Astrocyte (in vitro differentiated cells and primary cell): ENCODE measurements around the gene KRT77.
"Not testable (repeated sequence)": the region's sequence is repeated elsewhere in the genome, so short reads cannot be mapped to it uniquely, and the experiment has no call there.

Experiments
- CTCF ChIP-seq: IDR thresholded peaks from 2 replicates; pipeline ENCODE4 v1.5.1; 2011; ENCODE audit warnings: low read depth, mild to moderate bottlenecking, inconsistent platforms, low read length, moderate library complexity; ENCODE audit not compliant: insufficient read depth
- EZH2 ChIP-seq: IDR thresholded peaks from 2 replicates; pipeline ENCODE4 v1.6.1; 2012; ENCODE audit warnings: mild to moderate bottlenecking, low read length, inconsistent platforms; ENCODE audit not compliant: insufficient read depth

GRCh38 chr12:52669941-52670340 lies 33.4 kb downstream of the KRT77 start:
- TF ChIP-seq CTCF, EZH2: not testable (repeated sequence)
